Ovary (tissue), 9 donors: ENCODE measurements around the gene GPSM1. TPM values are rescaled to one million over a fixed set of nuclear protein-coding genes. Genes with fewer than 3 reads are reported as not detected.

Experiments used
- DNase-seq, 5 donors: peaks; one replicate each; pipeline ENCODE4 v3.0.0-alpha.2; 2019 to 2020
- H3K27ac ChIP-seq, 2 donors: fragments of 200-600 bp; one replicate each; pipeline versions ENCODE4 v1.5.1 to v1.8.0; 2019 to 2022
- H3K27me3 ChIP-seq: fragments of 200-600 bp; one replicate; pipeline ENCODE4 v1.8.0; 2022
- H3K36me3 ChIP-seq: fragments of 200-600 bp; sonication (generic); one replicate; pipeline ENCODE4 v1.5.1; 2019
- H3K4me1 ChIP-seq: one replicate; pipeline ENCODE4 v1.8.1; 2013; ENCODE audit warnings: mild to moderate bottlenecking, moderate library complexity; ENCODE audit not compliant: insufficient read depth
- H3K4me3 ChIP-seq: fragments of 200-600 bp; sonication (generic); one replicate; pipeline ENCODE4 v1.5.1; 2017
- H3K9me3 ChIP-seq, 2 donors: fragments of 200-600 bp in 1 of 2; sonication (generic) in 1 of 2; one replicate each; pipeline versions ENCODE4 v1.5.1 to v1.8.1; 2013 to 2019; ENCODE audit warnings: mild to moderate bottlenecking in 1 of 2, moderate library complexity in 1 of 2
- CTCF ChIP-seq, 3 donors: fragments of 450-650 bp in 2 of 3; fragments of 200-600 bp in 1 of 3; IDR thresholded peaks; one replicate each; pipeline versions ENCODE4 v1.5.1 to v1.8.0; 2016 to 2022; ENCODE audit warnings: antibody characterized with exemption in 3 of 3, mild to moderate bottlenecking in 1 of 3
- EP300 ChIP-seq: sonication (generic); formaldehyde crosslinking; IDR thresholded peaks from one replicate; pipeline ENCODE4 v1.6.1; 2017; ENCODE audit warnings: antibody characterized with exemption
- POLR2A ChIP-seq: fragments of 450-650 bp; IDR thresholded peaks from one replicate; pipeline ENCODE4 v1.6.1; 2017; ENCODE audit warnings: antibody characterized with exemption, mild to moderate bottlenecking, moderate library complexity
- WGBS, 3 donors: extraction: QIAGEN DNeasy Blood & Tissue Kit in 1 of 3; methylation state at CpG; one replicate each; pipeline versions ENCODE4 v1.1.5 to v1.1.7; 2013 to 2017; 5-methylcytosine and 5-hydroxymethylcytosine counted together
- intact Hi-C, 4 donors: fragments of 100-400 bp; cut with DNase I; formaldehyde crosslinking; loops; one replicate each; pipeline versions ENCODE4 v1.11.0 to v1.15.1; 2022 to 2023
- polyA plus RNA-seq, 2 donors: library from polyadenylated mRNA; stranded (reverse); fragments of 200-250 nt in 1 of 2; fragments of 350-450 nt in 1 of 2; fragmentation: Illumina TruSeq in 1 of 2; extraction: RNeasy Lipid Tissue Mini Kit (QIAGEN cat#74804) in 1 of 2; gene quantifications; one replicate each; pipeline ENCODE4 v1.2.3, GENCODE V29; 2013 to 2014
- total RNA-seq, 7 donors: library from RNA; depleted of rRNA in 2 of 7; stranded (reverse); fragments of >200 nt in 2 of 7; fragmentation: NEBNext Ultra II Directional in 3 of 7; extraction: Animal tissue kit (Norgen Biotek cat#: 25700) in 3 of 7; gene quantifications; one replicate each; pipeline versions ENCODE4 v1.1.0 to v1.2.4, GENCODE V29; 2016 to 2023
- donor health status: DM: no; HTN: no; CAD: no; lungs with moderate emphysema.
- donor health status: DM: no; HTN: no; CAD: no.
- donor health status: Bipolar disorder and iron deficiency.
- donor health status: DM: yes; HTN: yes; CAD: no.
- donor health status: DM: no; HTN: no; CAD: no.
- donor health status: DM: yes; HTN: yes; CAD: no.

GPSM1 gene
- total and polyA plus RNA-seq, 9 donors = 0.57 to 65.4 (median 36.3) TPM

GRCh38 chr9:136295542-136296433 lies 31.6 kb upstream of the GPSM1 start:
- Histone ChIP-seq H3K27ac (no peak overlapping the region), H3K4me1 (no peaks in the 10 kb centered on the region), H3K36me3 (no peaks in the 10 kb centered on the region), H3K9me3 (no peaks in the 10 kb centered on the region), H3K4me3 (no peak overlapping the region), H3K27me3 (no peaks in the 10 kb centered on the region)
- TF ChIP-seq EP300 (no peak), CTCF (IDR thresholded peaks at IDR 0.05) (no peak)
- intact Hi-C loops = no loop called here
- 50 to 56% (median 54%) methylated on average over 37 of the region's 37 CpGs for WGBS, 3 donors
- no peak for DNase-seq

GRCh38 chr9:136296434-136297015 lies 30.8 kb upstream of the GPSM1 start:
- Histone ChIP-seq H3K4me3 (no peak overlapping the region), H3K4me1 (no peaks in the 10 kb centered on the region), H3K27ac (no peak overlapping the region), H3K27me3 (no peaks in the 10 kb centered on the region), H3K36me3 (no peaks in the 10 kb centered on the region), H3K9me3 (no peaks in the 10 kb centered on the region)
- no peak for TF ChIP-seq CTCF (IDR thresholded peaks at IDR 0.05)
- TF ChIP-seq EP300 = no peak
- TF ChIP-seq POLR2A = no peak
- intact Hi-C loops = no loop called here
- DNase-seq = no peak
- 77 to 92% (median 79%) methylated on average over 16 of the region's 16 CpGs for WGBS, 3 donors

GRCh38 chr9:136297016-136297691 lies 30.2 kb upstream of the GPSM1 start:
- 60 to 72% (median 62%) methylated on average over 25 of the region's 25 CpGs for WGBS, 3 donors
- H3K36me3 ChIP-seq = no peaks in the 10 kb centered on the region
- no peaks in the 10 kb centered on the region for H3K4me1 ChIP-seq
- H3K27me3 ChIP-seq = no peaks in the 10 kb centered on the region
- H3K9me3 ChIP-seq = no peaks in the 10 kb centered on the region
- H3K4me3 ChIP-seq = no peak overlapping the region
- DNase-seq = no peak
- TF ChIP-seq CTCF (IDR thresholded peaks at IDR 0.05) (no peak), EP300 (no peak), POLR2A (no peak)
- intact Hi-C loops = no loop called here
- H3K27ac ChIP-seq = no peak overlapping the region

GRCh38 chr9:136297766-136298735 lies 29.3 kb upstream of the GPSM1 start:
- Histone ChIP-seq H3K9me3 (no peaks in the 10 kb centered on the region), H3K4me1 (no peaks in the 10 kb centered on the region), H3K36me3 (no peaks in the 10 kb centered on the region), H3K4me3 (no peak overlapping the region), H3K27ac (no peak overlapping the region), H3K27me3 (no peaks in the 10 kb centered on the region)
- TF ChIP-seq POLR2A (no peak), CTCF (IDR thresholded peaks at IDR 0.05) (no peak), EP300 (no peak)
- no peak for DNase-seq
- intact Hi-C loops = no loop called here
- WGBS, 3 donors = 73 to 75% (median 75%) methylated on average over 26 of the region's 26 CpGs
